Measurements from ENCODE around the gene SRPRB. TPM values are rescaled to one million over a fixed set of nuclear protein-coding genes. Genes with fewer than 3 reads are reported as not detected.

SRPRB gene
- total and polyA plus RNA-seq, 2 experiments from 2014 or later = 29.2 to 40.9 TPM

- Histone ChIP-seq H3K27ac (no peak overlapping the region), H3K27me3 (no peaks in the 10 kb centered on the region), H3K4me1 (ENCODE audit: low read depth) (no peaks in the 10 kb centered on the region), H3K36me3 (peaks cover 47% of the 10 kb centered on the region), H3K4me3 (no peak overlapping the region), H3K9me3 (ENCODE audit: low read depth) (no peaks in the 10 kb centered on the region)
- peak in 1 of 2 donors; percentile 21 for DNase-seq (ENCODE audit: low read depth in 1 of 2, low spot score in 1 of 2)
- no peak for TF ChIP-seq CTCF (IDR thresholded peaks at IDR 0.05; ENCODE audit: low read depth, low read length)
Observed at GRCh38 chr3:133812872-133813271, 7.3 kb downstream of the SRPRB start.

- no peaks in the 10 kb centered on the region for H3K4me1 ChIP-seq (ENCODE audit: low read depth)
- H3K27ac ChIP-seq = no peak overlapping the region
- no peak for DNase-seq (ENCODE audit: low read depth in 1 of 2, low spot score in 1 of 2)
- TF ChIP-seq CTCF (IDR thresholded peaks at IDR 0.05; ENCODE audit: low read depth, low read length) = no peak
- H3K27me3 ChIP-seq = no peaks in the 10 kb centered on the region
- H3K4me3 ChIP-seq = no peak overlapping the region
- H3K9me3 ChIP-seq (ENCODE audit: low read depth) = no peaks in the 10 kb centered on the region
- peaks cover 53% of the 10 kb centered on the region for H3K36me3 ChIP-seq
Observed at GRCh38 chr3:133815386-133815785, 9.8 kb downstream of the SRPRB start.

DNA sequence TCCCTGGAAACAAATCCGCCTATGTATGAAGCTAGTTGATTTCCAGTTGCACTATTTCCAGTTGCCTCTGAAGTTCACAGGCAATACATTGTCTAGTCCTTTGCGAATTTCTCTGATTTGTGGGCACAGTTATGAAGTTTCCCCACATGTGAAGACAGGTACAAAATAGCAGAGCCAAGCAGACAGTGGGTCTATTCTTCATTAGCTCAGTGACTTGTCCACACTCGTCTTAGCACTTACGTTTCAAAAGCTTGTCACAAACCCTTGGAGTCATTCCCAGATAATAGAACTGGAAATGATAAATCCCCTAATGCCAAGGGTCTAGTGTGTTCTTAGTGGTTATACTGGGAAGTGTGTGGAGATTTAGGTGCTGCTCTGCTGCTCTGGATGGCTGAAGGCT lies 14.5 kb downstream of the SRPRB start:
- H3K9me3 ChIP-seq (ENCODE audit: low read depth) = no peaks in the 10 kb centered on the region
- no peaks in the 10 kb centered on the region for H3K4me1 ChIP-seq (ENCODE audit: low read depth)
- TF ChIP-seq CTCF (IDR thresholded peaks at IDR 0.05; ENCODE audit: low read depth, low read length) = no peak
- no peaks in the 10 kb centered on the region for H3K27me3 ChIP-seq
- H3K4me3 ChIP-seq = no peak overlapping the region
- peaks cover 42% of the 10 kb centered on the region for H3K36me3 ChIP-seq
- DNase-seq (ENCODE audit: low read depth in 1 of 2, low spot score in 1 of 2) = no peak
- H3K27ac ChIP-seq = no peak overlapping the region

DNA sequence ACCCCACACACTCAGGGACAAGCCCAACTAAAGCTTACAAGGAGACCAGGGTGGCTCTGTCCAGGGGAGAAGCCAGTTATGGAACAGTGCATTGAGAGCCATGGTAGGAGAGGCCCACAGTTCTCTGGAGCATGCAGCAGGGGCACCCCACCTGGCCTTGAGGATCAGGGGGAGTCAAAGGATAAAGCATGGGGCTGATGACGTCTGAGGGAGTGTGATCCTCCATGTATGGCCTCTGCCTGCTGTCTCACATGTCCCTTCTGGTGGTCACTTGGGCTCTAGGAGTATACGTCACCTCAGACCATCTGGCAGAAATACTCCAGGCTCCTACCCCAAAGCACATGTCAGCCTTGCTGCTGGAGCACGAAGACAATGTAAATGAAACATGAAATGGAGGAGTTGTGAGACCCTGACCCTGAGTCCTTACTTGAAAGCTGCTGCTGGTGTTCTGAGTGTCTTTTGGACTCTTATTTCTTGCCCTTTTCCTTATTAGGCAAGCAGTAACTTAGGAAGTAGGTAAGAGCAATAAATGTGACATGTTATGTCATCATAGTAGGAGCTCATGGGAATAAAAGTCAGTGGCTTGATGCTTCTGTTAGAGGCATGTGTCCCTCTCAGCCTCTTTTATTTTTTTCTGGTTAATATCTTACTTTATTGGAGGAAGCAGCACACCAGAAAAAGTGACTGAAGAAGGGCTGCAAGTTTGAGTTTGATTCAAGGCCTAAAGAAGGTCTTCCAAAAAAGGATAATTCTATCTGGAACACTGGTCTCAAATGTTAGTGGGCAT lies 15.5 kb downstream of the SRPRB start:
- no peak for TF ChIP-seq CTCF (IDR thresholded peaks at IDR 0.05; ENCODE audit: low read depth, low read length)
- peaks cover 36% of the 10 kb centered on the region for H3K36me3 ChIP-seq
- H3K9me3 ChIP-seq (ENCODE audit: low read depth) = no peaks in the 10 kb centered on the region
- no peak overlapping the region for H3K27ac ChIP-seq
- no peaks in the 10 kb centered on the region for H3K4me1 ChIP-seq (ENCODE audit: low read depth)
- H3K4me3 ChIP-seq = no peak overlapping the region
- no peaks in the 10 kb centered on the region for H3K27me3 ChIP-seq
- DNase-seq (ENCODE audit: low read depth in 1 of 2, low spot score in 1 of 2) = no peak

DNA sequence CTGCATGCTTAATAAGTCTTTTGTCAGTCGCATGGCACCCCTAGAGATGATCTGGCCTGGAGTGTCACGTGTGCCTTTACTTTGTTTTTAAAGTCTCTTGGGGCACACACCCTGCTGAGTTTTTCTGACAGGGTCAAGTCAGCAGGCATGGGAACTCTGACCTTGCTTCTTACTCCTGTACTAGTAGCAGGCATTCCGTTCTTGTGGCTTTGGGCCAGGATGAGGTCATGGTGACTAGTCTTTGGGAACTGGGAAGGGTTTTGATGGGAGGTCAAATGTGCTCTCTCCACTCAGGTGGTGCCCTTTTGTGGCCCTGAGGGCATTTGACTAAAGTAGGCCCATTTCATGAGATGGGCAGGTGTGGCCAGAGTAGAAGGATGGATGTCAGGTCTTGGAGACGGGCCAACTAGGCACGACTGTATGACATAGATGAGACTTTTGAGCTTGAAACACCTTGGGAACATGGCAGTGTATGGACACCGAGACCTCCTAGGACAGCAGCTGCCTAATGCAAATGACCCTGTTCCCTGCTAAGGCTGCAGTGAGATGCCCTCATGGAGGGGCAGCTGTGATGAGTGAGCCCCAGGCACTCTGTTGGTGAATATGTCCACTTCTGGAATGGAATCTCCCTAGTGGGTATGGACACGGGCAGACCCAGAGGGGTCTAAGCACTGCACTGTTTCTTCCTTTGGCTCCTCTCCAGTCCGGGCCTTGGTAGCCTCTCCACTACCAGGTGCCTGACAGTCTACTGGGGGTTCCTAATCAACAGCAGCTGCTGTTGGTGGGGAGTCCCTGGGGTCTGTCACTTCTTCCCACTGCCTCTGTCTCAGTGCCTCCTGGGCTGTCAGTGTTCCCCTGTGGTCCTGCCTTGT lies 16.4 kb downstream of the SRPRB start:
- no peak for TF ChIP-seq CTCF (IDR thresholded peaks at IDR 0.05; ENCODE audit: low read depth, low read length)
- Histone ChIP-seq H3K27me3 (no peaks in the 10 kb centered on the region), H3K4me3 (no peak overlapping the region), H3K9me3 (ENCODE audit: low read depth) (no peaks in the 10 kb centered on the region), H3K36me3 (peaks cover 27% of the 10 kb centered on the region), H3K4me1 (ENCODE audit: low read depth) (no peaks in the 10 kb centered on the region), H3K27ac (no peak overlapping the region)
- peak; percentile 39 to 70 for DNase-seq (ENCODE audit: low read depth in 1 of 2, low spot score in 1 of 2)

All from cardiac muscle cell (in vitro differentiated cells and primary cell).